HG03159 (cell line): ENCODE data around the gene ACTR2.
"Not testable (repeated sequence)": the region's sequence is repeated elsewhere in the genome, so short reads cannot be mapped to it uniquely, and the experiment has no call there.

Source experiments
- ATAC-seq: cut with Tn5 transposase; IDR thresholded peaks from one replicate; pipeline ENCODE4 v1.9.1; 2021; ENCODE audit warnings: mild to moderate bottlenecking, moderate library complexity; ENCODE audit not compliant: unreplicated experiment

ACTR2 gene

DNA sequence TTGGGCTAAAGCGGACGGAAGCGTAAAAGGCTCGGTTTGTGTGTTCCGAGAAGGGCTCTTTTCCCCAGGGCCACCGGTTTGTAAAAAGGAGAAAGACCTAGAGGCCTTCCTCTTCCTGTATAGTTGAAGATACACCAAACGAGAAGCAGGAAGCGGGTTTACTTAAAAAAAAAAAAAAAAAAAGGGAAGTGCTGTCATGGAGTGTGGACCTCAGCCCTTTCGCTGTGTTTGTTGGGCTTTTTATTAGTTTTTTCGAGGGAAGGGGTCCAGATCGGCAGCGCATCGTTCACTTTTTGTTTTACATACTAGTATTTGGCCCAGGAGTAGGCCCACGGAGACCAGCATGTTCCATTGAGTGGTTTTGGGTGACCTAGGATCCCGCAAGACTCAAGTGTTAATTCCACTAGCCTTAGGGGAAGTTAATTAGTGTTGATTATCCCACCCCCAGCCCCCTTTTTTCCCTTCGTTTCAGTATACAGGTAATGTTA, 676 bp downstream of the ACTR2 start:
- ATAC-seq, result peak; percentile 40

- no peak for ATAC-seq
These were observed 3.5 kb downstream of the ACTR2 start for GRCh38 chr2:65231121-65231520.

DNA sequence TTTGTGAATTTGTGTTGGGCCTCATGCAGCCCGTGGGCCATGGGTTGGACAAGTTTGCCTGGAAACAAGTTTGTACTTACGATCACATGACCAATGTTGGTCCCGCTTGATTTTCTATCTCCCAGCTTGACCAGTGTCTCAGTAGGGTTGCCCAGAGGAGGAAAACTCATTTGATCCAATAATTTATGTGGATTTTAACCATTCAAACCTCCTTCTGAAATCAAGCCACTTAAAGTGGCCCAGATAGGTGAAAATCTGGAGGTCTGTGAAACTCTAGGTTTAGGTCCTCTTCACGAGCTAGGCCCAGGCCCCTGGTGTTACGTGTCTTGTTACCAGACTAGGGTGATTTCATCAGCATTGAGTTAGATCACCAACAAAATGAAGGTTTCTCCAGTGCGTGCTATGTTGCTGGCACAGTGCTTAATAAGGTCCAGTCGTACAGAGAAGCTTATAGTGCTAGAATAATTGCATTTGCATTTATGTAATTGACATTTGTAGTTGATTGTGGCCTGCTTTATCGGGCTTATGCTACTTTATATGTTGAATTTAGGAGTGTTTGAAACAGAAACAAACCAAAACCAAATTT, 4.4 kb downstream of the ACTR2 start:
- no peak for ATAC-seq

- no peak for ATAC-seq
These were observed 5.0 kb downstream of the ACTR2 start for GRCh38 chr2:65232636-65233035.

DNA sequence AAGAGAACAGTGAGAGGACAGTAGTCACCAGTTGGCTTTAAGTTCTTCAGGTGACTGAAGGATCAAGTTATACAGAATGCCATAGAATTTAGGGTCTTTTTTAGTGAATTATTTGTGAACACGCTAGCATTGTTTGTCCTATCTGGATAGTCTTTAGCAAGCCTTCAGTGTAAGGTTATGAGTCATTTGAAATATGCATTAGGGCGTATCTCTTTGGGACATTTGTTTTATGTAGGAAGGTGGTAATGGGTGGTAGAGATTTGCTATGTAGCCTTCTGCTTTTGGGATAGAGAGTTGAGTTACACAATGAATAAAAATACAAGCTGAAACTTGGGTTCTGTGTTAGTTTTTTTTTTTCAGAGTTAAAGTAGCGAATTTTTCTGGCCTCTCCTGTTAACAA, 13.0 kb downstream of the ACTR2 start:
- no peak for ATAC-seq

DNA sequence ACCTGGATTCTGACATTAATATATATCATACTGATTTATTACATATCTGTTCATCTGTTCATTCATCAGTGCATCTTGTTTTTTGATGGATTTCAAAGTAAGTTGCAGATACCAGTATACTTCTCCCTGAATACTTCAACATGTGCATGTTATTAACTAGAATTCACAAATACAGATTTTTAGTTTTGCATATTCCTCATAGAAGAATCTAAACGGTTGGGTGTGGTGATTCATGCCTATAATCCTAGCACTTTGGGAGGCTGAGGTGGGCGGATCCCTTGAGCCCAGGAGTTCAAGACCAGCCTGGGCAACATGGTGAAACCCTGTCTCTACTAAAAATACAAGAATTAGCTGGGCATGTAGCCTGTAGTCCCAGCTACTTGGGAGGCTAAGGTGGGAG, 16.8 kb downstream of the ACTR2 start:
- ATAC-seq, result not testable (repeated sequence)

DNA sequence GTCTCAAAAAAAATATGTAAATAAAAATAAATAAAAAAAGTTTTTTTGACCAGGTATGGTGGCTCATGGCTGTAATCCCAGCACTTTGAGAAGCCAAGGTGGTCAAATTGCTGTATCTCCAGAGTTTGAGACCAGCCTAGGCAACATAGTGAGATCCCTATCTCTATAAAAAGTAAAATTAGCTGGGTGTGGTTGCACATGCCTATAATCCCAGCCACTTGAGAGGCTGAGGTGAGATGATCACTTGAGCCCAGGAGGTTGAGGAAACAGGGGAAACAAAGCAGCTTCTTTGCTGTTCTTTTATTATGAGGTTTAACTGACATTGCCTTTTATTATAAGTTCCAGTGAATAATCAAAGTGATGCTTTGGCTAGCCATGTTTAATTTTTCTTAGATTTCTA, 25.0 kb downstream of the ACTR2 start:
- no peak for ATAC-seq

- no peak for ATAC-seq
These were observed 27.7 kb downstream of the ACTR2 start for GRCh38 chr2:65255356-65255755.

DNA sequence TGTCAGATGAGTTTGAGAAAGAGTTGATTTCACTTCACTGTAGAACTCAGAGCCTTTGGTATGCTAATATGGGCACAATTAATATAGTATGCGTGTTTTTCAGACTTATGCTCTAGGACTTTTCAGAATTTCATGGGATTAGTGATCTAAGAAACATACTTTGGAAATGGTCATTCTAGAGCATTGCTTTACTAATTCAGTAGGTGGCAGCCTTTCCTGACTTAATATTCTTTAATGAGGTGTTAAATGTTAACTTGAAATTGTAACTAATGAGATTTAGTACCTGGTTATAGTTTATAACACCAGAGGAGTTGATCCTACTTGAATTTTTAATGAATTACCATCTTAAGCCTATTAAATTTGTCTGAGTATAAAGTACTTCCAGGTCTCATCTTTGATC, 28.4 kb downstream of the ACTR2 start:
- no peak for ATAC-seq

GRCh38 chr2:65257866-65258265, 30.2 kb downstream of the ACTR2 start:
- not testable (repeated sequence) for ATAC-seq

DNA sequence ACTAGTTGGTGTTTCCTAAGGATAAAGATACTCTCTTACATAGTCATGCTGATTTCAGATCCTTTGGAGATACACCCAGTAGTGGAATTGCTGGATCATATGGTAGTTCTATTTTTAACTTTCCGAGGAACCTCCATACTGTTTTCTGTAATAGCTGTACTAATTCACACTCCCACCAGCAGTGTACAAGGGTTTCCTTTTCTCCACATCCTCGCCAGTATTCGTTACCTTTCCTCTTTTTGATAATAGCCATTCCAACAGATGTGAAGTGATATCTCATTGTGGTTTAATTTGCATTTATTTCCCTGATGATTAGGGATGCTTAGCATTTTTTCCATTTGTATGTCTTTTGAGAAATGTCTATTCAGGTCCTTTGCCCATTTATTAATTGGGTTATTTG, 34.0 kb downstream of the ACTR2 start:
- ATAC-seq, result no peak

GRCh38 chr2:65263262-65263661, 35.6 kb downstream of the ACTR2 start:
- ATAC-seq, result no peak

- ATAC-seq, result no peak
These were observed 36.4 kb downstream of the ACTR2 start for GRCh38 chr2:65263986-65264385.

DNA sequence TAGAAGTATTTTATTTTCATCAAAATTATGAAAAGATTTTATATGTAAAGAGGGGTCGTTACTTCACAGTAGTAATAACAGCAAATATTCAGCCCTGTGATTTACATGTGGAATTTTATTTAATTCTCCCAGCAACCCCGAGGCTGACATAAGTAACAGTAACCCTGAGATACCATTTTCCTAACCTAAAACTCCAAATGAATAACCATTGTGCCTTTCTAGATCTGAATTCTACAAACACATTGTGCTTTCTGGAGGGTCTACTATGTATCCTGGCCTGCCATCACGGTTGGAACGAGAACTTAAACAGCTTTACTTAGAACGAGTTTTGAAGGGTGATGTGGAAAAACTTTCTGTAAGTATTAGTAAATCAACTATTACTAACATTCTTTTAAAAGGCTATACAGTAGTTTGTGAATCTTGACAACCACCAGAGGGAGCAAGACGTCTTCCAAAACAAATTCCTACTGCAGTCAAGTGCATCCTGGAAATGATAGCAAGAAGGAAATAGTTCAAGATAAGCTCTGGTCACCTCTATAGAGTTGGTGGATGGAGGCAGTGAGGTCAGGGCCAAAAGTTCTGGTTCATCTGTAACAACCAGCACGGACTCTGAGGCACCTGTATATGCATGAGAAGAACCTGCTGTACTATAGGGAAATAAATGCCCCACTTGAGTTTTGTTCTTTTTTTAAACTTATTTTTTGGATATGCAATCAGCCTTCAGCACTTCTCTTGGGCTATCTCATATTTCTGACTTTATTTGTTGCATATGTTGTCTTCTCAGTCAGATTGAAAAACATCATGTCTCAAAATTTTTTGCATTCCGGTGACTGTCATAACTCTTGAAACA, 37.4 kb downstream of the ACTR2 start:
- ATAC-seq, result no peak

GRCh38 chr2:65265671-65266045, 38.0 kb downstream of the ACTR2 start:
- ATAC-seq, result no peak

- ATAC-seq, result no peak
These were observed 39.4 kb downstream of the ACTR2 start for GRCh38 chr2:65267008-65267407.

DNA sequence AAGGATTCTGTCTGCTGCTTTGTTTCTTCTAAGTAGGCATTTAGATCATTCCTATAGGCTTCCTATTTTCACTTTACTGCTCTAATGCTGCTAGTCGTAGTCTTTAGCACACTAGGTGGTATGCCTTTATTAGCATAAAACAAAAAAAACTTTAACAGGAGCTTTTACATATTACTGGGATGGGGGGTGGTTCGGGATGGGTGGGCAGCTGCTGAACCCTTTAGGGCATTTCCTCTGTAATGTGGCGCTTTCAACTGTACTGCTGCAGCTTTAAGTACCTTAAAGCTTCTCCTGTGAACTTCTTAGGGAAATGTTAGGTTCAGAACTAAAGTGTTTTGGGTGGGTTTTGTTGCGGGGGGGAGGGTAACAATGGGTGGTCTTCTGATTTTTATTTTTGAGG, 41.3 kb downstream of the ACTR2 start:
- ATAC-seq, result no peak

- ATAC-seq, result no peak
These were observed 45.7 kb downstream of the ACTR2 start for GRCh38 chr2:65273344-65273743.

GRCh38 chr2:65275141-65275915, 47.7 kb downstream of the ACTR2 start:
- no peak for ATAC-seq

DNA sequence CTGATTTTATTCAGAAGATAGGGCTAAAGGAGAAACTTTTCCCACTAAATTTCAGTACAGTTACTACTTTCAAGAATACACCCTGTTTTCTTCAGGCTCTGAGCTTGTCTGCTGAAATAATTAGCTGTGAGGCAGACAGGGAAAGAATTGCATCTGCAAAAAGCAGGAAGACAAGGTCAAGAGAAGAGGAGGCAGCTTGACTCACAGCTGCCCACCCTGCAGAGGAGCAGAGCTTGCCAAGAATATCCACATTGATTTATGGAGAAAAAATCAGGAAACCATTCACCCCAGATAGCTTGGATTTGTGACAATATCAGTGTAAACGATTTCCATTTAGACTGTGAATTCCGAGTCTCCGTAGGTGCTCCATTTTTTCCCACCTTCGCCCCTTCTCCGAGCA, 49.0 kb downstream of the ACTR2 start:
- no peak for ATAC-seq

DNA sequence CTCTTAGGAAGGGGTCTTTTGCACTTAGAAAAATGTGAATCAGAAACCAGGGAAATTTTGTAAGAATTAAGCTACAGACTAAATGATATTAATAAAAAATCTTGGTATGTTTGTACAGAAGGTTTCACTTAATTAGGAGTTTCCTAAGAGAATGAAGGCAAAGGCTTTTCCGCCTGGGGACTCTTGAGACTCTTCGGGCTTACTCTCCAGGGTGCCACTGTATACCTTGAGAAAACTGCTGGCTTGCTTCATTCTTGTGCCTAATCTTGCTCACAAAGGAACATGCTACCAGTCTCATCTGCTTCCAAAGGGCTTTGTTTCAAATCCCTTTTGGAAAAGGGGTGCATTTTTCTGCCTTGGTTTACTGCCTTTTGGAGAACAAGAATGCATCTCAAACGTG, 49.5 kb downstream of the ACTR2 start:
- no peak for ATAC-seq
